Measurements from ENCODE around the gene ADRM1.

GRCh38 chr20:62314339-62314638, 11.5 kb downstream of the ADRM1 start:
- TF ChIP-seq, protein P1, sequence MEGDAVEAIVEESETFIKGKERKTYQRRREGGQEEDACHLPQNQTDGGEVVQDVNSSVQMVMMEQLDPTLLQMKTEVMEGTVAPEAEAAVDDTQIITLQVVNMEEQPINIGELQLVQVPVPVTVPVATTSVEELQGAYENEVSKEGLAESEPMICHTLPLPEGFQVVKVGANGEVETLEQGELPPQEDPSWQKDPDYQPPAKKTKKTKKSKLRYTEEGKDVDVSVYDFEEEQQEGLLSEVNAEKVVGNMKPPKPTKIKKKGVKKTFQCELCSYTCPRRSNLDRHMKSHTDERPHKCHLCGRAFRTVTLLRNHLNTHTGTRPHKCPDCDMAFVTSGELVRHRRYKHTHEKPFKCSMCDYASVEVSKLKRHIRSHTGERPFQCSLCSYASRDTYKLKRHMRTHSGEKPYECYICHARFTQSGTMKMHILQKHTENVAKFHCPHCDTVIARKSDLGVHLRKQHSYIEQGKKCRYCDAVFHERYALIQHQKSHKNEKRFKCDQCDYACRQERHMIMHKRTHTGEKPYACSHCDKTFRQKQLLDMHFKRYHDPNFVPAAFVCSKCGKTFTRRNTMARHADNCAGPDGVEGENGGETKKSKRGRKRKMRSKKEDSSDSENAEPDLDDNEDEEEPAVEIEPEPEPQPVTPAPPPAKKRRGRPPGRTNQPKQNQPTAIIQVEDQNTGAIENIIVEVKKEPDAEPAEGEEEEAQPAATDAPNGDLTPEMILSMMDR (IDR thresholded peaks at IDR 0.05; ENCODE audit: low read length), result no peak
- no peak for TF ChIP-seq EZH2 (IDR thresholded peaks at IDR 0.05; ENCODE audit: borderline replicate concordance, low read length)
